NCI-H774 (cell line): ENCODE results near the gene CSN1S1.

Experiments used
- DNase-seq: peaks from one replicate; lab custom pipeline; 2025; lab: John Stamatoyannopoulos, UW

Gene CSN1S1

DNA sequence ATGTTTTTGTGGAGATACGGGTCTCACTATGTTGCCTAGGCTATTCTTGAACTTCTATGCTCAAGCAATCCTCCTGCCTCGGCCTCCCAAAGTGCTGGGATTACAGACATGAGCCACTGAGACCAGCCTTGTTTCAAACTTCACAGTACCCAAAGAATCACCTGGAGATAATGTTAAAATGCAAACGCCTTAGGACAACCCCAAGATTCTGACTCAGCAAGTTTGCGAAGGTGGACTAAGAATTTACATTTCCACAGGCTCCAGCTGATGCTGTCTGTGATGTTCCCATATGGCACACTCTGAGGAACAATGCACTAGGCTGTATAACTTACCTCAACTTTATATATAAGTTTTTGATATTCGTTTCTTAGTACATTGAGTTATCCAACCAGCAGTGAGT lies 63.9 kb downstream of the CSN1S1 start:
- no peak for DNase-seq

- no peak for DNase-seq
Measured at GRCh38 chr4:69995526-69996016, 64.7 kb downstream of the CSN1S1 start, which contains the start of gene STATH. STATH (plus strand) TSS chr4:69995966; CDS start chr4:69998438, 2,472 bp downstream.
